B cell (primary cell): Measurements from ENCODE around the gene MEIS2.

Source experiments
- CTCF ChIP-seq: fragments of 200-600 bp; IDR thresholded peaks from one replicate; pipeline ENCODE4 v1.8.0; 2022; ENCODE audit warnings: antibody characterized with exemption, mild to moderate bottlenecking
- EZH2 ChIP-seq: IDR thresholded peaks from 2 replicates; pipeline ENCODE4 v1.6.1; 2012; ENCODE audit warnings: borderline replicate concordance, low read depth, mild to moderate bottlenecking, moderate library complexity, low read length; ENCODE audit not compliant: insufficient read depth, poor library complexity, severe bottlenecking

GRCh38 chr15:37136666-37137065 lies 36.3 kb upstream of the MEIS2 start:
- TF ChIP-seq CTCF (no peak), EZH2 (no peak)
